ENCODE data around the gene OCIAD1.
"Not testable (repeated sequence)": the region's sequence is repeated elsewhere in the genome, so short reads cannot be mapped to it uniquely, and the experiment has no call there.

Gene OCIAD1

DNA sequence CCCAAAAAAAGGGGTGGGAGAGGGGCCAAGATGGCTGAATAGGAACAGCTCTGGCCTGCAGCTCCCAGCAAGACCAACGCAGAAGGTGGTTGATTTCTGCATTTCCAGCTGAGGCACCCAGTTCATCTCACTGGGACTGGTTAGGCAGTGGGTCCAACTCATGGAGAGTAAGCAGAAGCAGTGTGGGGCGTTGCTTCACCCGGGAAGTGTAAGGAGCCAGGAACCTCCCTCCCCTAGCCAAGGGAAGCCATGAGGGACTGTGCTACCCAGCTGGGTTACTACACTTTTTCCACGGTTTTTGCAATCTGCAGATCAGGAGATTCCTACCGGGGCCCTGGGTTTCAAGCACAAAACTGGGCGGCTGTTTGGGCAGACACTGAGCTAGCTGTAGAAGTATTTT is 13.9 kb upstream of the OCIAD1 start:
- no peak for DNase-seq (ENCODE audit: low spot score)

DNA sequence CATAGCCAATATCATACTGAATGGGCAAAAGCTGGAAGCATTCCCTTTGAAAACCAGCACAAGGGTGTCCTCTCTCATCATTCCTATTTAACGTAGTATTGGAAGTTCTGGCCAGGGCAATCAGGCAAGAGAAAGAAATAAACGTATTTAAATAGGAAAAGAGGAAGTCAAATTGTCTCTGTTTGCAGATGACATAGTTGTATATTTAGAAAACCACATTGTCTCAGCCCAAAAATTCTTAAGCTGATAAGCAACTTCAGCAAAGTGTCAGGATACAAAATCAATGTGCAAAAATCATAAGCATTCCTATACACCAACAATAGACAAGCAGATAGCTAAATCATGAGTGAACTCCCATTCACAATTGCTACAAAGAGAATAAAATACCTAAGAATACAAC is 9.5 kb upstream of the OCIAD1 start:
- DNase-seq (ENCODE audit: low spot score), result not testable (repeated sequence)

DNA sequence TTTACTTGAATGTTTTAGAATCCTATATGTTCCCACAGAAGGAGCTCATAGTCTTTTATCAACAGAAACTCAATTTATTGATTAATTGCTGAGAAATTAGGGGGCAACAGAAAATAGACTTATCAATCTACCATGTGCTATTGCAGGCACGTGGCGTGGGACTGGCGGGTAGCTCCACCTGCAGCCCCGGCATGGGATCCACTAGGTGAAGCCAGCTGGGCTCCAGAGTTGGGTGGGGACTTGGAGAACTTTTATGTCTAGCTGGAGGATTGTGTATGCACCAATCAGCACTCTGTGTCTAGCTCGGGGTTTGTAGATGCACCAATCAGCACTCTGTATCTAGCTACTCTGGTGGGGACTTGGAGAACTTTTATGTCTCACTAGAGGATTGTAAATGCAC is 3.3 kb upstream of the OCIAD1 start:
- no peak for DNase-seq (ENCODE audit: low spot score)

DNA sequence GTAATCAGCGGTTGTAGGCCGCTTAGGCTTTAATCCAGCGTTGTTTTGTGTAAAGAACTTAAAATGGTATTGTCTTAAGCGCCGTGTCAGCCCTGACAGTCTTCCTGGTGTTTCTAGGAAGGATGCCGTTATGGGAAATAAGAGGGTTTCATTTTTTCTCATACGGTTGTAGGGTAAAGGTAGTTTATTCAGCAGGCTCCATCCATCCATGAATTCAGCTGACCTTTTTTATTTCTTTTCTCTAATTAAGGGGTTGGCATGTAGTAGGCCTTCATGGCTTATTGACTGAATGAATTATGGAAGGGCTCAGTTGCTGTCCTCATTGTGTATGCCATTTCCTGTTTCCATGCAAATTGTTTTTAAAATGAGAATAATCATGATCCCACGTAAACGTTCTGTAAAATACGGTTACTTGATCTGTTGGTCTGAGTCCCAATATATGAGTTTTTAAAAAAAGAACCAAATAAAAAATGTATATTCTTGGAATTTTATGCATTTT is 693 bp downstream of the OCIAD1 start:
- no peak for DNase-seq (ENCODE audit: low spot score)

DNA sequence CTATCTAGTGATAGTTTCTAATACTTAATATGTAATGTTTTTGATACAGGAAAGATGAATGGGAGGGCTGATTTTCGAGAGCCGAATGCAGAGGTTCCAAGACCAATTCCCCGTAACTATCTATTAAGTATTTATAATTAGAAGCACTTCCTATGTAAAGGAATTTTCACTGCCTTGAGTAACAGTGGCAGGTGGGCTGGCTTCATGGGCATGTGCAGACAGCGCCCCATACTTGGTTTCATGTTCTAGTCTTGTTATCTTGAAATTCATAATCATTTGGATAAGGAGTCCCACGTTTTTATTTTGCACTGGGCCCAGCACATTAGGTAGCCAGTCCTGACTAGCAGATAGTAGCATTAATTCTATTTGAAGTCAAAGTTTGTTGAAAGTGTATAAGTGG is 1.7 kb downstream of the OCIAD1 start:
- no peak for DNase-seq (ENCODE audit: low spot score)

DNA sequence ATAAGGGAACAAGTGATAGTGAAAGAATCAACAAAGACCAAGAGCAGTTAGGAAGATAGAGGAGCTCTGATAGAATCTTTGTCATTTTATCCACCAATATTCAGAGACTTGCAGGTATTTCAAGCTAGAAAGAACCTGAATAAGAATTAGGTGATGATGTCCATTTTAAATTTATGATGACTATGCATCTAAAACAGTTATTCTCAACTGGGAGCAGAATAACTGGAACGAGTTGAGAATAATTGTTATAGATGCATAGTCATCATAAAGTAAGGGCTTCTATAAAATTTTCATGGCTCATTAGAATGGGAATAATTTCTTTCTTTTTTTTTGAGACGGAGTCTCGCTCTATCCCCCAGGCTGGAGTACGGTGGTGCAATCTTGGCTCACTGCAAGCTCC is 5.8 kb downstream of the OCIAD1 start:
- DNase-seq (ENCODE audit: low spot score), result no peak

DNA sequence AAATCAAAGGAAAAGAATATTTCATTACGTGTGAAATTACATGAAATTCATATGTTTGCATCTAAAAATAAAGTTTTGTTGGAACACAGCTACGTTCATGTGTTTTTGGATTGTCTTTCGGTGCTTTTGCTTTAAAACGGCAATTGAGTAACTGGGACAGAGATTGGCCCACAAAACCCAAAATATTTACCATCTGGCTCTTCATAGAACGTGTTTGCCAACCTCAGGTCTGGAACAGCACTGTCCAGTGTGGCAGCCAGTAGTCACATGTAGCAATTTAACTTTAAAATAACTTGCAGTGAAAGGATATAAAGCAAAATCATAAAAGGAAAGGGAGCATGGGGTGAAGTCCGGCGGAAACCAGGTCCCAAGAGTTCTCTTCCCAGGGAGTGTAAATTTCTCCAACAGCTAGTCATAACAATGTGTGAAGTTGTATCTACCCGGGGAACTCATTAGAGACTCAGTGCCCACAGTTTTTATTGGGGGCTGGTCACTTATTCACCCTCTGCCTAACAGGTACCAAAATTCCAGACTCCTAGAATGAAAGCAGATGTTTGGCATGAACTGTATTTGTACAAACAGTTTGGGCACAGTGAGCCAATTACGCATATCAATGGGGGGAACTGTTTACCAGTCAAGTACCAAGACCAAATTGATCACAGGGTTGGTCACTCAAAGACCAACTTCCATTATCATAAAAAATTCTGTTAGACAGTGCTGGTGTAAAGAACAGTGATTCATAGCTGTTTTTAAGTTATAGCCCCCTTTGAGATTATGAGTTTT is 10.3 kb downstream of the OCIAD1 start:
- DNase-seq (ENCODE audit: low spot score), result no peak

DNA sequence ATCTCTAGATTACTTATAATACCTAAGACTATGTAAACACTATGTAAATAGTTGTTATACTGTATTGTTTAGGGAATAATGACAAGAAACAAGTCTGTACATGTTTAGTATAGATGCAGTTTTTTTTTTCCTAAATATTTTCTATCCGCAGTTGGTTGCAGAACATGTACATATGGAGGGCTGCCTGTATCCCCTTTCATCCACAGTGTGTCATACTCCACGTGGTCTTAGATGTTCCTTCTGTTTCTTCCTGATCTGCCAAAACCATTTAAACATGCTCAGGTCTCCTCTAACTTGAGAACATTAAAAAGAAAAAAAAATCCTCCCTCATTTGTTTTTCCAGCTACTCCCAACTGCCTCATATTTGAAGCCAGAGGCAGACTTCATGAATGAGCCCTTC is 14.0 kb downstream of the OCIAD1 start:
- no peak for DNase-seq (ENCODE audit: low spot score)

DNA sequence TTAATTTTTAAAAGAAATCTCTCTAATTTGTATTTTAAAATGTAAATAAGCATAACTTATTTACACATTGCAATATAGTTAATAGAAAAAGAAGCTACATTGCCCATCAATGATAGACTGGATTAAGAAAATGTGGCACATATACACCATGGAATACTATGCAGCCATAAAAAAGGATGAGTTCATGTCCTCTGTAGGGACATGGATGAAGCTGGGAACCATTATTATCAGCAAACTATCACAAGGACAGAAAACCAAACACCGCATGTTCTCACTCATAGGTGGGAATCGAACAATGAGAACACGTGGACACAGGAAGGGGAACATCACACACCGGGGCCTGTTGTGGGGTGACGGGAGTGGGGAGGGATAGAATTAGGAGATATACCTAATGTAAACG is 17.9 kb downstream of the OCIAD1 start:
- DNase-seq (ENCODE audit: low spot score), result not testable (repeated sequence)

DNA sequence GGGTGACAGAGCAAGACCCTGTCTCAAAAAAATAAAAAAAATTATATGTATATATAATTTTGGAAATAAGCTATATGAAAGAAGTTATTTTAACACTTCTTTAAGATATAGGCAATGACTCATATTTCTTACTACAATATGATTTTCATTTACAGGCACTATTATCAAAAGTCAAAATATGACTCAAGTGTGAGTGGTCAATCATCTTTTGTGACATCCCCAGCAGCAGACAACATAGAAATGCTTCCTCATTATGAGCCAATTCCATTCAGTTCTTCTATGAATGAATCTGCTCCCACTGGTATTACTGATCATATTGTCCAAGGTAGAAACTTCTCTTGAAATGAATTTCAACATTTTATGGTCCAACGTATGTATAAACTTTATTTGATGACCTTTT is 20.8 kb downstream of the OCIAD1 start:
- DNase-seq (ENCODE audit: low spot score), result no peak

DNA sequence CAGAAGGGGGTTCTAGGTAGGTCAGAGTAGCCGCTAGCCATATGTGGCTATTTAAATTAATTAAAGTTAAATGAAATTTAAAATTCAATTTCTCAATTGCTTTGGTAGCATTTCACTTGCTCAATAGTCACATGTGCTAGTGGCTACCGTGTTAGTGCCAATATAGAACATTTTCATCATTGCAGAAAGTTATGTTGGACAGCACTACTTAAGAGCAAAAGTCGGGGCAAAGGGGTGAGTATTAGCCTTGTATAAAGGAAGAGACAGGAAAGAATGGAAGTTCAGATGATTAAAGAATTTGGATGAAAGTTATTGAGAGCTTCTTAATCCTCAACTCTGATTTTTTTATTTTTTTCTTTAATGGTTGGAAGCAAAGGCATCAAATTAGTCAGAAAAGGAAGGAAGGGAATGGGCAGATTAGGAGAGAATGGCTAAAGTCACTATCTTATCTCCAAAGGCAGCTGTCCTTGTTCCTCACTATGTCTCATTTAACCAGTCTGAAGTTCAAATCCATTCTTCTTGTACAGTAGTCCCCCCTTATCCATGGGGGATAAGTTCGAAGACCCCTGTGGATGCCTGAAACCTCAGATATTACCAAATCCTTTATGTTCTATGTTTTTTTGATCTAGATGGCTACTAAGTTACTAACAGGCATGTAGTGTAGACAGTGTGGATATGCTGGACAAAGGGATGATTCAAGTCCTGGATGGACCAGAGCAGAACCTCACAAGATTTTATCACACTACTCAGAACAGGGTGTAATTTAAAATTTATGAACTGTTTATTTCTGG is 22.9 kb downstream of the OCIAD1 start:
- DNase-seq (ENCODE audit: low spot score), result no peak

DNA sequence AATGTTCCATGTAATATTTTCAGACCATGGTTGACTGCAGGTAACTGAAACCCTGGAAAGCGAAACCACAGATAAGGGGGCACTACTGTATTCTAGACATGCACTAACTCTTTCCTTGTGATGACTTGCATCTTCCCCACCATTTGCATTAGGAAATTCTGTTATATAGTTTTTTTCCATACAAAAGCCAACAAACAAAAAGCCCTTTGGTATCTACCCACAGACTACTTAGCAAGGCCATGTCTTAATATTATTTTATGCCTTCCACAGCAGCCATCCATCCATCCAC is 23.5 kb downstream of the OCIAD1 start:
- DNase-seq (ENCODE audit: low spot score), result no peak

DNA sequence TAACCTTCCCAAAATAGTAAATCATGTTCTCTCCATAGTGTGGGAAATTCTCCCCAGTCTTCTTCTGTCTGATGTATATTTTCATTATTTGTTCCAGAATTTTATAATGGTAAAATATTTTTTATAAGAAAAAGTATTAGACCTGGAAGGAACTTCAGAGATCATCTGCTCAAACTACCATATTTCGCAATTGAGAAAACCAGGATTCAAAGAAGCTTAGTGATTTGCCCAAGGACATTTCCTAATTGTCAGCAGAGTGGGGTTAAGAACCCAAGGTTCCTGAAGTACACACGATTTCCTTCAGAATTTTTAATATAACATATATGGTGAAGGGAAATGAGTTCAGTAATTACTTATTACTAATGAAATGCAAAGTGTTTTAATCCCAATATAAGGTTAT is 24.1 kb downstream of the OCIAD1 start:
- no peak for DNase-seq (ENCODE audit: low spot score)

DNA sequence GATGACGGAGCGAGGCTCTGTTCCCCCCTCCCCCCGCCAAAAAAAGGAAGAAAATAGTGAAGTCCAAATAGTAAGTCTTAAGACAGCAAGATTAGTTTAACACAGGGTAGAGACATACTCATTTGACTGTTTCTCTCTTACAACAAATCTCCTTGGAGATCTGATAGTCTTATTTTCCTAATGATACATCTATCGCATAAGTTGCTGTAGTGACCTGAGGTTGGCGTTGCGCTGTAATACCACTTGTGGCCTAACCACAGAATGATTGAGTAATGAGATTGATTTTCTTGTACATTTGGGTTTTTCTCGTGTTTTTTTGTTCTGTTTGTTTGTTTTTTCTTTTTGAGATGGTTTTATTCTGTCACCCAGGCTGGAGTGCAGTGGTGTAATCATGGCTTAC is 27.2 kb downstream of the OCIAD1 start:
- DNase-seq (ENCODE audit: low spot score), result no peak

DNA sequence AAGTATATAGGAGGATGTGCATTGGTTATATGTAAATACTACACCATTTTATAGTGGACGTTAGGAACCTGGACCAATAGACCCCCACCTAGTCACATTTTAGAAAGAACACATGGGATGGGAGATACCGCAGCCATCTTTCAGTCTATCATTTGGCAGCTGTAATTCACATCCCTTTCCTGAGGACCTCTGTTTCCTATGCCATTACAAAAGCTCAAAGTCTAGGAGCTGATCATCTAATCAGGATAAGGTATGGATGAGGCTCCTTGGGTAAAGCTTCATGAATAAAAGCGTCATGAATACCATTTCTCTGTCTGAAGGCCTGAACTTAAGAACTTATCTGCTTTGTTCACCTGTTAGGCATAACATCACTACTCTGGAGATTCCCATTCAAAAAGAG is 31.1 kb downstream of the OCIAD1 start:
- no peak for DNase-seq (ENCODE audit: low spot score)

DNA sequence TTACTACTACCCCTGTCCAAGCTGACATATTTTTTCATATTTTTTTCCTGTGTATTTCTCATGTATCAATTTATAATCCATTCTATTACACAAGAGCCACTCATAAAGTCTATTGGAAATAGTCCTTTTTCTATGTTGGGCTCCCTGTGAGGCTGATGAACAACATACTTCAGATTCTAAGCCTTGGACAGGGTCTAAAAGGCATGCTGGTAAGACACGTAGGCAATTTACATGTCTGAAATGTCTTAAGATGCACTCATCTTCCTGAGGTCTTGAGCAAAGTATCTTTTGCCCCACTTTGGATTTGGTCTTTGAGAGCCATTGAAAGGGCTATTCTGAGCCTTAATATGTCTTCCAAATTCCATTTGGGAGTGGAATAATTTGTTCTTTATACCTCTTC is 31.8 kb downstream of the OCIAD1 start:
- no peak for DNase-seq (ENCODE audit: low spot score)

DNA sequence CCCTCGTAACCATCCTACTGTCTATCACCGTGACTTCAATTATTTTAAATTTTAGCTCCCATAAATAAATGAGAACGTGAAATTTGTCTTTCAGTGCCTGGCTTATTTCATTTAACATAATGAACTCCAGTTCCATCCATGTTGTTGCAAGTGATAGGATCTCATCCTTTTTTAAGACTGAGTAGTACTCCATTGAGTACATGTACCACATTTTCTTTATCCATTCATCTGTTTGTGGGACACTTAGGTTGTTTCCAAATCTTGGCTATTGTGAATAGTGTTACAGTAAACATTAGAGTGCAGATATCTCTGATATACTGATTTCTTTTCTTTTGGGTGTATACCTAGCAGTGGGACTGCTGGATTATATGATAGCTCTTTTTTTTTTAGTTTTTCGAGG is 32.8 kb downstream of the OCIAD1 start:
- DNase-seq (ENCODE audit: low spot score), result no peak

DNA sequence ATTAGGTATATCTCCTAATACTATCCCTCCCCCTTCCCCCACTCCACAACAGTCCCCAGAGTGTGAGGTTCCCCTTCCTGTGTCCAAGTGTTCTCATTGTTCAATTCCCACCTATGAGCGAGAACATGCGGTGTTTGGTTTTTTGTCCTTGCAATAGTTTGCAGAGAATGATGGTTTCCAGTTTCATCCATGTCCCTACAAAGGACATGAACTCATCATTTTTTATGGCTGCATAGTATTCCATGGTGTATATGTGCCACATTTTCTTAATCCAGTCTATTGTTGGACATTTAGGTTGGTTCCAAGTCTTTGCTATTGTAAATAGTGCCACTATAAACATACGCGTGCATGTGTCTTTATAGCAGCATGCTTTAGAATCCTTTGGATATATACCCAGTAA is 33.8 kb downstream of the OCIAD1 start:
- DNase-seq (ENCODE audit: low spot score), result not testable (repeated sequence)

DNA sequence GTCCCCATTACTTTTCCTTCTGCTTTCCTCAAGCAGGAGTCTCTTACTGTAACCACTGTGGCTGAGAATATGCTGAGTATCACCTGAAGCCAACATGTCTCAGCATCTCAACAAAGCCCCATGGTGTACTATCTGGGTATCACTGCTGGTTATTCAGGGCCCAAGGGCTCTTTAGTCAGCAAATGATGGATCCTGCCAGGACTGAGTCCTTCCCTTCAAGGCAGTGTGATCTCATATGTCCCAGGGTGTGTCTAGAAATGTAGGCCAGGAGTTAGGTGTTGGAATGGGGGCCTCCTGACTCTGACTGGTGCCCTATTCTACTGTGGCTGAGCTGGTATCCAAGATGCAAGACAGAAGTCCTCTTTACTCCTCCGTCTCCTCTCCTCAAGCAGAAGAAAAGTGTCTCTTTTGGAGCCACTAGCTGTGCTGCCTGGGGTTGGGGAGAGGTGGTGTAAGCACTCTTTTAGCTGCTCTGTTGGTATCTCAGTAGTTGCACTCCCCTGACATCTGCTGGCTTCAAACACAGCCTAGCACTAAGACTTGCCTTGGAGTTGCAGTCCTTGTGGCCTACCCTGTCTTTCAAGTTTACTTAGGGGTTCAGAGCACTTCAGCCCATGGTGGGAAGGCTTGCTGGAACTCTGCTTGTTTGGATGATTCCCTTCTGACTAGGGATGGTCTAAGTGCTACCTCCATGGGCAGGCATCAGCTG is 47.1 kb downstream of the OCIAD1 start:
- no peak for DNase-seq (ENCODE audit: low spot score)

DNA sequence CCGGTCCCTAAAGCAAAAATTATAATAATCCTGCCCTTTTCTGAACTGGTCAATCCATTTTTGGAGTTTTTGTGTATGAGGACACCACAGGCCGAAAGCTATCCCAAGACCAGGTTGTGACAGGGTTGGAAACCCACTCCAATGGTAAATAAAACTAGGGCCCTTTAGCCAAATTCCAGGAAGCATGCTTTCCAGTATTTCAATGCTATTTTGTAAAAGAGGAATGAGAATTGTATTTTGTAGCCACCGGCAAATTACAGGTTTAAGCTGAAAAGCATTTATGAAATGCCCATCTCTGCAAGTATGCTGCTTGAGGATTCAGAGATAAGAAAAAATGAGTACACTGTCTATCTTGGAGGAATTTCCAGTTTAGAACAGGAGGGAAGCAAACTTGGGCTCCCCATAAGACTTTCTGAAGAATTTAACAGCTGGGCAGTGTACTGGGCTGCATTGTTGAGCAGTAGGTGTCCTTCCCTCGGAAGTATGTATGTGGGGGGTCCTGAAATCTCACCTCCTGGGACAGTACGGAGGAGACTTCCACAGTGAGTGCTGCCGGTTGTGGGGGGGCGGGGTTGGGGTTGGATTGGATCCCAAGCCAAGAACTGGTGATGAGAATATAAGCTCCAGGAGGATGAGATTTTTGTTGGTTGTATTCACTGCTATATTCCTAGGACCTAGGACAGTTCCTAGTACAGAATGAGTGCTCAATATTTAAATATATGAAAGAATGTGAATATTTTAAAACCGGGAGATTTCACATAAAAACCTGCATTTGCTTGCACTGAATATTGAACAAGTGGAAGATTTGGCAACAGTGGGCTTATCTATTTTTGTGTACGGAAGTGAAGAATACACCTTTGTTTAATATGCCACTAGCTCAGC is 48.9 kb downstream of the OCIAD1 start:
- DNase-seq (ENCODE audit: low spot score), result no peak

DNA sequence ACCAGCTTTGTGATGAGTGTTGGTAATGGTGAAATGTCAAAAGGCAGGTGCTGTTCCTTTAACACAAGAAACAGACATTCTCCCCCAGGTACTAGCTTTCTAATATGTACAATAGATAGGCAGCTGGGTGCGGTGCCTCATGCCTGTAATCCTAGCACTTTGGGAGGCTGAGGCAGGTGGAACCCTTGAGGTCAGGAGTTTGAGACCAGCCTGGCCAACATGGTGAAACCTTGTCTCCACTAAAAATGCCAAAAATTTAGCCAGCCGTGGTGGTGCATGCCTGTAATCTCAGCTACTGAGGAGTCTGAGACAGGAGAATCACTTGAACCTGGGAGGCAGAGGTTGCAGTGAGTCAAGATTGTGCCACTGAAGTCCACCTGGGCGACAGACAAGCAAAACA is 50.8 kb downstream of the OCIAD1 start:
- DNase-seq (ENCODE audit: low spot score), result not testable (repeated sequence)

DNA sequence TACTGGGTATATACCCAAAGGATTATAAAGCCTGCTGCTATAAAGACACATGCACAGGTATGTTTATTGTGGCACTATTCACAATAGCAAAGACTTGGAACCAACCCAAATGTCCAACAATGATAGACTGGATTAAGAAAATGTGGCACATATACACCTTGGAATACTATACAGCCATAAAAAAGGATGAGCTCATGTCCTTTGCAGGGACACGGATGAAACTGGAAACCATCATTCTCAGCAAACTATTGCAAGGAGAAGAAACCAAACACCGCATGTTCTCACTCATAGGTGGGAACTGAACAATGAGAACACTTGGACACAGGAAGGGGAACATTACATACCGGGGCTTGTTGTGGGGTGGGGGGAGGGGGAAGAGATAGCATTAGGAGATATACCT is 58.9 kb downstream of the OCIAD1 start:
- not testable (repeated sequence) for DNase-seq (ENCODE audit: low spot score)

Data from ecto neural progenitor cell (in vitro differentiated cells).